HG03139 (cell line): ENCODE measurements around the gene TNFRSF11A.

ENCODE experiments used
- ATAC-seq: cut with Tn5 transposase; IDR thresholded peaks from one replicate; pipeline ENCODE4 v1.9.1; 2021; ENCODE audit not compliant: unreplicated experiment

Gene TNFRSF11A

DNA sequence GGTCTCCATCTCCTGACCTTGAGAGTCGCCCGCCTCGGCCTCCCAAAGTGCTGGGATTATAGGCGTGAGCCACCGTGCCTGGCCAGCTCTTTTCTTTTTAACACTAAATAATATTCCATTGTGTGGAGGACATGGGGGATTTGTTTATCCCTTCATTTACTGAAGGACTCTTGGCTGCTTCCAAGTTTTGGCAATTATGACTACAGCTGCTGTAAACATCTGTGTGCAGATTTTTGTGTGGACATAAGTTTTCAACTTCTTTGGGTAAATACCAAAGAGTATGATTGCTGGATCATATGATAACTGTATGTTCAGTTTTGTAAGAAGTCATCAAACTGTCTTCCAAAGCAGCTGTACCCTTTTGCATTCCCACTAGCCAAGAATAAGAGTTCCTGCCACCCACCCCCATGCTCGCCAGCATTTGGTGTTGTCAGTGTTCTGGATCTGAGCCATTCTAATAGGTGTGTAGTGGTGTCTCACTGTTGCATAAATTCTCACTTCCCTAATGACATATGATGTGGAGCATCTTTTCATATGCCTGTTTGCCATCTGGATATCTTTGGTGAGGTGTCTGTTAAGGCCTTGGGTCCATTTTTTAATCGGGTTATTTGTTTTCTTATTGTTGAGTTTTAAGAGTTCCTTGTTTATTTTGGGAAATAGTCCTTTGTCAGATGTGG is 52.2 kb downstream of the TNFRSF11A start:
- ATAC-seq: no peak

GRCh38 chr18:62379051-62379450 is 53.9 kb downstream of the TNFRSF11A start:
- ATAC-seq: no peak

DNA sequence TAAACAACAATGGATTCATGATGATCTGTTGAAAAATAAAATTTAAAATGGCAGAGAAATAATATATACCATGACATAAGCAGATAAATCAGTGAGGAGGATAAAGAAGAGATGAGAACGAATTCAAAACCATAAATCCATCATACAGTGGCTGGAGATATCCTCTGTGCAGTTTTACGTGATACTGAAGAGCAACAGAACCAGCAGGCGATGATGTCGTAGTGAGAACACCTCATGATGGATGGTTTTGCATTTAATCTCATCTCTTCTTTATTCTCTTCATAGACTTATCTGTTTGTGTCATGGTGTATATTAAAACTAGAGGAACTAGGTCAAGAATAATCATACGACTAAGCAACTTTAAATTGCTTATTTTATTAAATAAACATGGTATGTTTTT is 56.3 kb downstream of the TNFRSF11A start:
- no peak for ATAC-seq

GRCh38 chr18:62384068-62384467 is 59.0 kb downstream of the TNFRSF11A start:
- ATAC-seq: no peak

DNA sequence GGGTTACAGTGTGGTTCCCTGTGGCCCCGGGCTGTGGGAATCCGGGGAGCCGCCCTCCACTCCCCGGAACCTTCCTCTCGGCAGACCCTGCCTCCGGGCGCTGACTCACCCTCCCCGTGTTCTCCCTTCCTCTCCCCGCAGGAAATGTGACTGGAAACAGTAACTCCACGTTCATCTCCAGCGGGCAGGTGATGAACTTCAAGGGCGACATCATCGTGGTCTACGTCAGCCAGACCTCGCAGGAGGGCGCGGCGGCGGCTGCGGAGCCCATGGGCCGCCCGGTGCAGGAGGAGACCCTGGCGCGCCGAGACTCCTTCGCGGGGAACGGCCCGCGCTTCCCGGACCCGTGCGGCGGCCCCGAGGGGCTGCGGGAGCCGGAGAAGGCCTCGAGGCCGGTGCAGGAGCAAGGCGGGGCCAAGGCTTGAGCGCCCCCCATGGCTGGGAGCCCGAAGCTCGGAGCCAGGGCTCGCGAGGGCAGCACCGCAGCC is 59.5 kb downstream of the TNFRSF11A start:
- no peak for ATAC-seq

GRCh38 chr18:62386091-62386490 is 61.0 kb downstream of the TNFRSF11A start:
- ATAC-seq: no peak

GRCh38 chr18:62386601-62387000 is 61.5 kb downstream of the TNFRSF11A start:
- ATAC-seq: no peak

DNA sequence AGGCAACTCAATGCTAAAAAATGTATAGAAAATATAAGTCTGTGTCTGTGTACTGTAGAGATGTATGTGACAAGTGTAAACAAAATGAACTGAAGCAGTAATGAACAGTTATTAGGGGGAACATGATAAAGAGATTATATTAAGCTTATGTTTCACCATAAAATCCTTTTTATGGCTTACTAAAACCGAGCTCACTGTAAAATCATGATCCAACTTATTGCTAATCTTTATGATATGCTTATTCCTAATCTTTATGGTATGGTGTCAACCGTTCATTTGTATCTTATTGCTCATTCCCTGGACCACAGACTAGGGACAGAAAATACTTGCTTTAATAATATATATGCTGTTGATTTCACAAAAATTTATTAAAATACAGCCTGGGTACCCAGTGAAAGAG is 62.1 kb downstream of the TNFRSF11A start:
- ATAC-seq: no peak

- no peak for ATAC-seq
Observed at GRCh38 chr18:62388855-62389760, 64.0 kb downstream of the TNFRSF11A start.

- no peak for ATAC-seq
Observed at GRCh38 chr18:62389761-62390481, 64.8 kb downstream of the TNFRSF11A start.

DNA sequence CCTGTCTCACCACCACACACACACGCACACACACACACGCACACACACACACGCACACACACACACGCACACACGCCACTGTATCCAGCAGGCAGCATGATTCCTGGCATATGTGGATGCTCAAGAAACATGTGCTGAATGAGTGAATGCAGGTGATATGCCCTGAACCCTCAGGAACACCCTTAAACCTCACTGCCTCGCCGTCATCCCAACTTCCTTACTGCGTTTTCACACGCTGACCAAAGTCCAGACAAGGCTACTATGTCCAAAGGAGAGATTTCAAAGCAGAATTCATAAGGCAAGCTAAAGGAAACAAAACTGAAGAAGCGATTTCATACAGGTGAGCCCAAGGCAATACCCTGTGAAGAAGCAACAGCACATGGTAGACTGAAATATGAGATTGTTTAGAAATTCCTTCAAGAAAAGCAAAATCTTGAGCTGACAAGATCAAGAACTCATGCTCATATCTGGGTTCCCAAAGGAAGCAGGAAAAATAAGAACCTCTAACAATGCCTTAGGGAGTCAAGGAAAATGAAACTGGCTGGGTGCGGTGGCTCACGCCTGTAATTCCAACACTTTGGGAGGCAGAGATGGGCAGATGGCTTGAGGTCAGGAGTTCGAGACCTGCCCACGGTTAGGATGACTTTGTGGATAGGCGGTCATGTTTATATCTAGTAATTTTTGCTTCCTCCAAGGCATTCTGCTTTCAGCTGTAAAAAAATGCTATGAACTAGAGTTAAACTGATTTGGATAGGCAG is 69.1 kb downstream of the TNFRSF11A start:
- no peak for ATAC-seq

GRCh38 chr18:62396381-62396780 is 71.3 kb downstream of the TNFRSF11A start:
- ATAC-seq: no peak

DNA sequence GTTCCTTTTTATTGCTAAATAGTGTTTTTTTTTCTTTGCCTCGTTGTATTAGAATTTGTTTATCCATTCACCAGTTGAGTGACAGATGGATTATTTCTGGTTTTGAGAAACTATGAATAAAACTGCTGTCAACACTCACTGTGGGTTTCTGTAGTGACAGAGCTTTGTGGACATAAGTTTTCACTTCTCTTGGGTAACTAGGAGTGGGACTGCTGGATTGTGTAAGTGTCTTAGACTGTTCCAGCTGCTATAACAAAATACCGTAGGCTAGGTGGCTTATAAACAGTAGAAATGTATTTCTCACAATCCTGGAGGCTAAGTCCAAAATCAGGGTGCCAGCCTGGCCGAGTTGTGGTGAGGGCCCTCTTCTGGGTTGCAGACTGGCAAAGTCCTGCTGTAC is 71.9 kb downstream of the TNFRSF11A start:
- no peak for ATAC-seq

GRCh38 chr18:62398291-62398690 is 73.2 kb downstream of the TNFRSF11A start:
- no peak for ATAC-seq

DNA sequence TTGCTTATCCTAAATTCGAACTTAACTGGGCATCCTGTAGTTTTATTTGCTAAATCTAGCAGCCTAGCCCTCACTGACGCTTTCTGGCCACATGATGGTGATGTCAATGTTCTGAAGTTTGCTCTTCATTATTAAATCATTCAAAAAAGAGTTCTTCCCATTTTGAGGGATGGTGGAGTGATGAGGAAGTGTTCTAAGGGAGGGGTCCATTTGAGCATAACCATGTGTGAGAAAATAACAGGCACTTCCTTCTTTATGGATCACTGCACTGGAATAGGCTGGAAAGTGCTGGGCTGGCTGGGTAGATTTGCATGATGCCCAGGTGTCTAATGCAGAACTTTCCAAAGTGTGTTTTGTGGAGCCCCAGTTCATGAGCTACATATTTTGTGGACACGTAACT is 74.2 kb downstream of the TNFRSF11A start:
- no peak for ATAC-seq

DNA sequence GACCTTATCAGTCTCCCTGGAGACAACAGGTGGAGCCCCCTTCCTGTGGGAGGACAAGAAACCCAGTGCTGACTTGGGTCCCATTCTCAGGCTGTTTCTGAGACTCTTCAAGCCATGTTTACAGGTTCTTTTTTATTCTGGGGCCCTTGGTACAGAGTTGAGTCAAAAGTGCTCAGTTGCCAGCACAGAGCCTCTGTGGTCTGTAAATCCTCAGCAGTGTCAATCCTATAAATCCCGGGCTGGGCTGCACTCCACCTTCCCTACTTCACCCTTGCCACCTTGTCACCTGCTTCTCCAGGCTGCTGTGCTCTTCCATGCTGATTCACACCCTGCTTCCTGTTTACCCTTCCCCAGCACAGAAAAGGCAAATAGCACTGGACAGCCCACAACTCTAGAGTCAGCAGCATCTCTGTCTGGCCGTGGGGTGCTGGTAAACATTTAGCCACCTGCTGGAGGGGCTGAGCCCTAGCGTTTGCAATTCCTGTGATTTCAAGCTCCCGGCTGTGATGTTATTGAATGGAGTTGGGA is 74.7 kb downstream of the TNFRSF11A start:
- ATAC-seq: no peak

DNA sequence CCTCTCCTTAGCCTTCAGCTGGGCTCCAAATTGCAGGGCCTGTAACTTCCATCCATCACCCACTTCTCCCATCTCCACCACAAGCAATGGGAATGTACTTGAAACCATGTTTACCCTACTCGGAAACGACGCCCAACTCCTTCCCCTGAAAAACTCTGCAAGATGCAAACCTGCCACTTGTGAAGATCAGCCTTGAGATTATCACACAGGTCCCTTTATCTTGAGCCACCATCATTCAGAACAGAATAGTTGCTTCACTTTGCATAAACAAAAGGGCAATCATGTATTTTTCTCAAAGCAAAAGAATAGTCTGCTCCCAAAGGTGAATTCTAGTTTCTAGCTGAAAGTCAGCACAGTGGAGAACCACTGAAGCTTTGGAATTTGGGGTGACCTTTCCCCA is 75.8 kb downstream of the TNFRSF11A start:
- ATAC-seq: no peak

DNA sequence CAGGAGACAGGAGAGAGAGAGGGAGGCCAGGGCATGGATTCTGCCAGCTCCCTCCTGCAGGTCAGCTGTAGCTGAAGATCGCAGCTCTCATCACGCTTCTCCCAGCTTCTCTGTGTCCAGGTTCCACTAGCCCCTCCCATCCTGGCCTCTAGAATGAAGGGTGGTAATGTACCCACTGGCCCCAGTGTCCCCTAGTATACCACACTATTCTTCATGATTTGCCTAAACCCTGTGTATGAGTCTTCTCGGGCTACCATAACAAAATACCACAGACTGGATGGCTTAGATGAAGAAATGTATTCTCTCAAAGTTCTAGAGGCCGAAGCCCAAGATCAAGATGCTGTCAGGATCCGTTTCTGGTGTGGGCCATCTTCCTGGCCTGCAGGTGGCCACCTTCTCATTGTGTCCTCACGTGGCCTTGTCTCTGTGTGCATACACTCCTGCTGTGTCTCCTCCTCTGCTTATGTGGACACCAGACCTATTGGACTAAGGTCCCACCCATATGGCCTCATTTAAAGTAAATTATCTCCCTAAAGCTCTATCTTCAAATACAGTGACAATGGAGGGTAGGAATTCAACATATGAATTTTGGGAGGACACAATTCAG is 77.3 kb downstream of the TNFRSF11A start:
- ATAC-seq: no peak

GRCh38 chr18:62403120-62403519 is 78.0 kb downstream of the TNFRSF11A start:
- no peak for ATAC-seq

GRCh38 chr18:62404881-62405280 is 79.8 kb downstream of the TNFRSF11A start:
- ATAC-seq: no peak
